Measurements from ENCODE around the gene LARP4B. TPM values are rescaled to one million over a fixed set of nuclear protein-coding genes. Genes with fewer than 3 reads are reported as not detected.
A peak's percentile ranks its signal among the peaks of the same experiment; 100 is the strongest.

LARP4B gene
- total and polyA plus RNA-seq, 2 of the 13 experiments (the other 11 are each of a cell fraction or from before 2014, with no cell fraction given) = 19.5 to 30.2 TPM

- TF ChIP-seq, protein P1, sequence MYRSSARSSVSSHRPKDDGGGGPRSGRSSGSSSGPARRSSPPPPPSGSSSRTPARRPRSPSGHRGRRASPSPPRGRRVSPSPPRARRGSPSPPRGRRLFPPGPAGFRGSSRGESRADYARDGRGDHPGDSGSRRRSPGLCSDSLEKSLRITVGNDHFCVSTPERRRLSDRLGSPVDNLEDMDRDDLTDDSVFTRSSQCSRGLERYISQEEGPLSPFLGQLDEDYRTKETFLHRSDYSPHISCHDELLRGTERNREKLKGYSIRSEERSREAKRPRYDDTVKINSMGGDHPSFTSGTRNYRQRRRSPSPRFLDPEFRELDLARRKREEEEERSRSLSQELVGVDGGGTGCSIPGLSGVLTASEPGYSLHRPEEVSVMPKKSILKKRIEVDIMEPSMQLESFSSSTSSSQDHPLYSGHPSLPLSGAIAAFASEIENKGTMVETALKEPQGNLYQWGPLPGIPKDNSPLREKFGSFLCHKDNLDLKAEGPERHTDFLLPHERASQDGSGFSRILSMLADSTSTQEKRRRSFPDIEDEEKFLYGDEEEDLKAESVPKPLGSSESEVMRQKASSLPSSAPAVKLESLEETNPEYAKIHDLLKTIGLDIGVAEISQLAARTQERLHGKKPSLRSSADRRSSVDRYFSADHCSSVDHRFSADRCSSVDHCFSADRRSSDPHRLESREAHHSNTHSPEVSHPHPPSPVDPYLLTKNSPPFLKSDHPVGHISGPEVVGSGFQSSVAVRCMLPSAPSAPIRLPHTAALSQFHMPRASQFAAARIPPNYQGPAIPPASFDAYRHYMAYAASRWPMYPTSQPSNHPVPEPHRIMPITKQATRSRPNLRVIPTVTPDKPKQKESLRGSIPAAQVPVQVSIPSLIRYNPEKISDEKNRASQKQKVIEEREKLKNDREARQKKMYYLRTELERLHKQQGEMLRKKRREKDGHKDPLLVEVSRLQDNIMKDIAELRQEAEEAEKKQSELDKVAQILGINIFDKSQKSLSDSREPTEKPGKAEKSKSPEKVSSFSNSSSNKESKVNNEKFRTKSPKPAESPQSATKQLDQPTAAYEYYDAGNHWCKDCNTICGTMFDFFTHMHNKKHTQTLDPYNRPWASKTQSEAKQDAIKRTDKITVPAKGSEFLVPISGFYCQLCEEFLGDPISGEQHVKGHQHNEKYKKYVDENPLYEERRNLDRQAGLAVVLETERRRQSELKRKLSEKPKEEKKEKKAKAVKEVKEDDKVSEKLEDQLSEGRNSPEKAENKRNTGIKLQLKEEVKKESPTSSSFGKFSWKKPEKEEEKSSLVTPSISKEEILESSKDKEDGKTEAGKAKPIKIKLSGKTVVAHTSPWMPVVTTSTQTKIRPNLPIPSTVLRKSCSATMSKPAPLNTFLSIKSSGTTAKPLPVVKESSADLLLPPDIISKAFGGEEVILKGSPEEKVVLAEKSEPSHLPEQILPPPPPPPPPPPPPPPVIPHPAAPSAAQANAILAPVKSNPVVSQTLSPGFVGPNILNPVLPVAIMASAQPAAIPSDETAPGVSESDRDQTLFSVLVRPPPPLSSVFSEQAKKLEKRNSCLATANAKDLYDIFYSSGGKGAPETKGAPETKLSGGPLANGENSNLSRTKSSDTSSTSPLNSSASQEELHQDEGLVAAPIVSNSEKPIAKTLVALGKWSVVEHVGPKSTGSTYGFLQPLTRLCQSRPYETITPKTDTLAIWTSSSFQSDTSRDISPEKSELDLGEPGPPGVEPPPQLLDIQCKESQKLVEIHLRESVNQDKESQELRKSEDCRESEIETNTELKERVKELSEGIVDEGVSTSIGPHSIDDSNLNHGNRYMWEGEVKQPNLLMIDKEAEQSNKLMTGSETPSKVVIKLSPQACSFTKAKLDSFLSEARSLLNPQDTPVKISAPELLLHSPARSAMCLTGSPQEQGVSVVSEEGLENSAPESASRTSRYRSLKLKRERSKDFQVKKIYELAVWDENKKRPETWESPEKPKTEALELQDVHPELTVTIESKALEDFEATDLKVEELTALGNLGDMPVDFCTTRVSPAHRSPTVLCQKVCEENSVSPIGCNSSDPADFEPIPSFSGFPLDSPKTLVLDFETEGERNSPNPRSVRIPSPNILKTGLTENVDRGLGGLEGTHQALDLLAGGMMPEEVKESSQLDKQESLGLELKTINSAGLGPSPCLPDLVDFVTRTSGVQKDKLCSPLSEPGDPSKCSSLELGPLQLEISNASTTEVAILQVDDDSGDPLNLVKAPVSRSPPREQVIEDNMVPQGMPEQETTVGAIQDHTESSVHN (CRISPR knock-in tag; IDR thresholded peaks at IDR 0.05) = no peak
- TF ChIP-seq ZNF350 (CRISPR knock-in tag; IDR thresholded peaks at IDR 0.05; ENCODE audit: borderline replicate concordance, low read depth) (0 out of 2 replicates have a peak, but pooled peaks have one; percentile 1), ZSCAN29 (CRISPR knock-in tag; conservative IDR thresholded peaks at IDR 0.05) (no peak), DPF2 (CRISPR knock-in tag; IDR thresholded peaks at IDR 0.05; ENCODE audit: borderline replicate concordance, low read depth) (no peak), MXD1 (CRISPR knock-in tag; IDR thresholded peaks at IDR 0.05) (no peak), ATRX (CRISPR knock-in tag; IDR thresholded peaks at IDR 0.05; ENCODE audit: borderline replicate concordance) (no peak), ZNF788 (CRISPR knock-in tag; IDR thresholded peaks at IDR 0.05; ENCODE audit: borderline replicate concordance) (no peak), CEBPG (CRISPR knock-in tag; IDR thresholded peaks at IDR 0.05) (peak; percentile 59), THAP9 (CRISPR knock-in tag; IDR thresholded peaks at IDR 0.05; ENCODE audit: borderline replicate concordance) (no peak)
- TF ChIP-seq, protein P2, sequence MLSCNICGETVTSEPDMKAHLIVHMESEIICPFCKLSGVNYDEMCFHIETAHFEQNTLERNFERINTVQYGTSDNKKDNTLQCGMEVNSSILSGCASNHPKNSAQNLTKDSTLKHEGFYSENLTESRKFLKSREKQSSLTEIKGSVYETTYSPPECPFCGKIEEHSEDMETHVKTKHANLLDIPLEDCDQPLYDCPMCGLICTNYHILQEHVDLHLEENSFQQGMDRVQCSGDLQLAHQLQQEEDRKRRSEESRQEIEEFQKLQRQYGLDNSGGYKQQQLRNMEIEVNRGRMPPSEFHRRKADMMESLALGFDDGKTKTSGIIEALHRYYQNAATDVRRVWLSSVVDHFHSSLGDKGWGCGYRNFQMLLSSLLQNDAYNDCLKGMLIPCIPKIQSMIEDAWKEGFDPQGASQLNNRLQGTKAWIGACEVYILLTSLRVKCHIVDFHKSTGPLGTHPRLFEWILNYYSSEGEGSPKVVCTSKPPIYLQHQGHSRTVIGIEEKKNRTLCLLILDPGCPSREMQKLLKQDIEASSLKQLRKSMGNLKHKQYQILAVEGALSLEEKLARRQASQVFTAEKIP (CRISPR knock-in tag; IDR thresholded peaks at IDR 0.05; ENCODE audit: borderline replicate concordance) = no peak
- TF ChIP-seq, protein P3, sequence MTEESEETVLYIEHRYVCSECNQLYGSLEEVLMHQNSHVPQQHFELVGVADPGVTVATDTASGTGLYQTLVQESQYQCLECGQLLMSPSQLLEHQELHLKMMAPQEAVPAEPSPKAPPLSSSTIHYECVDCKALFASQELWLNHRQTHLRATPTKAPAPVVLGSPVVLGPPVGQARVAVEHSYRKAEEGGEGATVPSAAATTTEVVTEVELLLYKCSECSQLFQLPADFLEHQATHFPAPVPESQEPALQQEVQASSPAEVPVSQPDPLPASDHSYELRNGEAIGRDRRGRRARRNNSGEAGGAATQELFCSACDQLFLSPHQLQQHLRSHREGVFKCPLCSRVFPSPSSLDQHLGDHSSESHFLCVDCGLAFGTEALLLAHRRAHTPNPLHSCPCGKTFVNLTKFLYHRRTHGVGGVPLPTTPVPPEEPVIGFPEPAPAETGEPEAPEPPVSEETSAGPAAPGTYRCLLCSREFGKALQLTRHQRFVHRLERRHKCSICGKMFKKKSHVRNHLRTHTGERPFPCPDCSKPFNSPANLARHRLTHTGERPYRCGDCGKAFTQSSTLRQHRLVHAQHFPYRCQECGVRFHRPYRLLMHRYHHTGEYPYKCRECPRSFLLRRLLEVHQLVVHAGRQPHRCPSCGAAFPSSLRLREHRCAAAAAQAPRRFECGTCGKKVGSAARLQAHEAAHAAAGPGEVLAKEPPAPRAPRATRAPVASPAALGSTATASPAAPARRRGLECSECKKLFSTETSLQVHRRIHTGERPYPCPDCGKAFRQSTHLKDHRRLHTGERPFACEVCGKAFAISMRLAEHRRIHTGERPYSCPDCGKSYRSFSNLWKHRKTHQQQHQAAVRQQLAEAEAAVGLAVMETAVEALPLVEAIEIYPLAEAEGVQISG (CRISPR knock-in tag; IDR thresholded peaks at IDR 0.05) = no peak
These were observed 38.1 kb upstream of the LARP4B start (continued) for GRCh38 chr10:969473-970150.
